GM21526 (cell line): ENCODE results near the gene UQCC3.
A peak's percentile ranks its signal among the peaks of the same experiment; 100 is the strongest.
"Not testable (repeated sequence)": the region's sequence is repeated elsewhere in the genome, so short reads cannot be mapped to it uniquely, and the experiment has no call there.

Experiments used
- ATAC-seq: cut with Tn5 transposase; IDR thresholded peaks from one replicate; pipeline ENCODE4 v1.9.1; 2021; ENCODE audit warnings: moderate library complexity; ENCODE audit not compliant: unreplicated experiment, low FRiP score

The UQCC3 gene, protein sequence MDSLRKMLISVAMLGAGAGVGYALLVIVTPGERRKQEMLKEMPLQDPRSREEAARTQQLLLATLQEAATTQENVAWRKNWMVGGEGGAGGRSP

DNA sequence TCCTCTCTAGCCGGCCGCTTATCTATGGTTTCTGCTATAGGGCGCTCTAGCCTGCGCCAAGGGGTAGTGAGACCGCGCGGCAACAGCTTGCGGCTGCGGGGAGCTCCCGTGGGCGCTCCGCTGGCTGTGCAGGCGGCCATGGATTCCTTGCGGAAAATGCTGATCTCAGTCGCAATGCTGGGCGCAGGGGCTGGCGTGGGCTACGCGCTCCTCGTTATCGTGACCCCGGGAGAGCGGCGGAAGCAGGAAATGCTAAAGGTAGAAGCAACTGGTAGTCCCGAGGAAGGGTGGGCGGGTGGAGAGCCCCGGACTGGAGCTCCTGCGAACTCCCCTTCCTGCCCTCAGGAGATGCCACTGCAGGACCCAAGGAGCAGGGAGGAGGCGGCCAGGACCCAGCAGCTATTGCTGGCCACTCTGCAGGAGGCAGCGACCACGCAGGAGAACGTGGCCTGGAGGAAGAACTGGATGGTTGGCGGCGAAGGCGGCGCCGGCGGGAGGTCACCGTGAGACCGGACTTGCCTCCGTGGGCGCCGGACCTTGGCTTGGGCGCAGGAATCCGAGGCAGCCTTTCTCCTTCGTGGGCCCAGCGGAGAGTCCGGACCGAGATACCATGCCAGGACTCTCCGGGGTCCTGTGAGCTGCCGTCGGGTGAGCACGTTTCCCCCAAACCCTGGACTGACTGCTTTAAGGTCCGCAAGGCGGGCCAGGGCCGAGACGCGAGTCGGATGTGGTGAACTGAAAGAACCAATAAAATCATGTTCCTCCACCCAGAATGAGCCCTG, at the start of gene UQCC3, which contains the start of gene LBHD1:
TSS of gene UQCC3 (plus strand) at position 66 of the 782 bp plus-strand sequence. CDS start at position 139, 73 bp downstream.
TSS of gene LBHD1 (minus strand) at position 660 of the 782 bp plus-strand sequence. CDS start 2,236 bp downstream, outside the sequence.
- ATAC-seq, result no peak

DNA sequence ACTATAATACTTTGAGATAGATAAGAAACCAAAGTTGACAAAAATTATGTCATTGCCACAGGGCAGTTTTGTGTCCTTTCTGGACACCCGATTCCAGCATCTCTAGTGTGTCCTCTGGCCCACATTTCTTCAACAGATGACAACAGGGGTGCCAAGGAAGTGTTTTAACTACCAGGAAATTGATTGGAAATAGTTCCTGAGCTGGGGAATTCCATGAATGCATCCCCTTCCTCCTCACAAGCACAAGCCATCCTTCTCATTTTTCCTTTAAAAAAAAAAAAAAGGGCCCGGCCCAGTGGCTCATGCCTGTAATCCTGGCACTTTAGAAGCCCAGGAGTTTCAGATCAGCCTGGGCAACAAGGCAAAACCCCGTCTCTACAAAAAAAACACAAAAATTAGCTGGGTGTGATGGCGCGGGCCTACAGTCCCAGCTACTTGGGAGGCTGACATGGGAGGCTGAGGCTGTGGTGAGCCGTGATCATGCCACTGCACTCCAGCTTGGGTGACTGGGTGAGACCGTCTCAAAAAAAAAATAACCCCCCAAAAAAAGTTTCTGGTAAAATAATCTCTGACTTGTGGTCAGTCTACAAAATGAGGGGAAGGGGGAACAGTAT, 48.9 kb upstream of the UQCC3 start:
- no peak for ATAC-seq

DNA sequence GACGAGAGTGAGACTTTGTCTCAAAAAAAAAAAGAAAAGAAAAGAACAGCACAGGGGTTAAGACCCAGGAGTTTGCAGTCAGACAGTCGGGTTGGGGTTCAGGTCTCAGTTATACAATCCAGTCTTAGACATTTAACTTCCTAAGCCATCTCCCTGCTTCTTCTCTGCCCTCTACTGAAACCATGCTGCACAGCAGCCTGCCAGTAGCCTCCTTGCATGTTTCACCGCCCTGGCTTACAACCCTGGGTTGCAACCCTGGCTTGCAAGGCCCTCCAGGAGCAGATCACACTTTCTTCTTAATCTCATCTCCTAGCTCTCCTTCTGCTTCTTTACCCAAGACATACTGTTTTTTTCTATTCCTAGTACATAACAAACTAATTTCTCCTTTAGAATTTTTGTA, 43.8 kb upstream of the UQCC3 start:
- no peak for ATAC-seq

DNA sequence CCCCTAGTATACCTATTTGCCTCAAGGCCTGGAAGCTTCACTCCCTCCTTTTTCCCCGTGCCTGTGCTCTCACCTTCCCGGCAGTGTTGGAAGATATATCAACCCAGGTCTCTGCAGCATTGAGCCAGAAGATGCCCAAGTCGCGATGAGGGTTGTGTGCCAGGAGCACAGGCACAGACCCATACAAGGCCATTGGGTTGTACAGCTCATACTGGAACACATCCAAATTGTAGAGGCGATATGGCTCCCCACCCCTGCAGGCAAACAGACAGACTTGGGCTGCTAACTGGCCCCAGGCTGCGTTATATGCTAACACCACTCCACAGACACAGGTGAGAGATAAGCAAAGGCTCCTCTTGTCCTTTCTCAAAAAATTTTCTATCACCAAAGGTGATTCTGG, 39.0 kb upstream of the UQCC3 start:
- no peak for ATAC-seq

DNA sequence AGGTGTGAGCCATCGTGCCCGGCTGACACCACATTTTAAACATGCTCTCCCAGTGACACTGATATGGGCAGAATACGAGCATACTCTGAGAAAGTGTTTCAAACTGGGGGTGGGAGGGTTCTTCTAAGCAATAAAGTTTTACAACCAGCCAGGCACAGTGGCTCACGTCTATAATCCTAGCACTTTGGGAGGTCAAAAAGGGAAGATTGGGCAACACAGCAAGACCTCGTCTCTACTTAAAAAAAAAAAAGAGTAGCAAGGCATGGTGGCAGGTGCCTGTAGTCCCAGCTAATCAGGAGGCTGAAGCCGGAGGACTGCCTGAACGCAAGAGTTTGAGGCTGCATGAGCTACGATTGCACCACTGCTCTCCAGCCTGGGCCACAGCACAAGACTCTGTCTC, 27.3 kb upstream of the UQCC3 start:
- no peak for ATAC-seq

DNA sequence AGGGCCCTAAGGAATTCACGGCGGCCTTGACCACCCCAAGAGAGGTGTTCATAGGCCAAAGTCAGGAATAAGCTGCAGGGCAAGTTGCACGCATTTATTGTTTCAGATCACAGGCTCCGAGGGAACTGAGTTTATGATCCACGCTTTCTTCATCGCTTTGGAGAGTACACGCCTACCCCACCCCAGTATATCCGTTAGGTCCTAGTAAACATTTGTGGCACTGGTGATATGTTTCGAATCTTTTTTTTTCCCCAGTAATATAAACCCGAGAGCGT, 25.9 kb upstream of the UQCC3 start:
- peak; percentile 0 for ATAC-seq

DNA sequence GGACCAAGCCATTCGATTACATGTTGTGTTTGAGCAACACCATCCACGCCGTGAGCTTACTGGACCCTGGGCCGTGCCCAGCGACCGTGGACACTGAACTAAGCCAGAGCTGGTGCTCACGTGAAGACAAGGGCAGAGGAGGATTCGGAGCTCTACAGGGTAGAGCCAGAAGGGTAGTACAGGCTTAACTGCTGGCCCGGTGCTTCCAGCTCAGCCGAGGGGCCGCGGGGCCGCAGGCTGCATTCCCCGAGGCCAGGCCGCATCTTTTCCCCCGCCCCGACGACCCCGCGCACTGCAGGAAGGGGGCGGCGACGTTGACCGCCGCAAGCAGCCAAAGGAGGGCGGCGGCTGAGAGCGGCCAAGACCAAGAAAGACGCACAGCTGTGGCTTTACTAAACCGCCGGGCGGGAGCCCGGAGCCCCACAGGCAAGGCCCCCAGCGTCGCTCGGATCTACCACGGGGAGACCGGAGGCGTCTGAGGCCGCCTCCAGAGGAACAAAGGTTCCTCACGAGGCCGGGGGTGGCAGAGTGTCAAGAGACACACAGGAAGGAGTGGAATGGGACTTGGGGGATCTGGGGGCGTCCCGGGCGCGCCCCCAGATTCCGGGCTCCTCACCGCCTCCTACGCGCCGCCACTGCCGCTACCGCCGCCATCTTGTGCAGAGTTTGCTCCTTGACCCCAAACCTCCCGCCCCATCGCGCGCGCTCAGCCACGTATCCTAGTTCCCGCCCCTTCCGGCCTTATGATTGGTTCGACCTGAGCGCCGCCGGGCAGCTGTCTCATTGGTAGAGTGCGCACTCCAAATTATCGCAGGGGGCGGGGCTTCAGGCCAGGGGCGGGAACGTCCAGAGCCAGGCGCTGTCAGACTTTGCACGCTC, 25.3 kb upstream of the UQCC3 start, which contains the start of gene GANAB:
TSS of gene GANAB (minus strand) at position 668 of the 879 bp plus-strand sequence. CDS start at position 654, 14 bp downstream.
- peak; percentile 85 for ATAC-seq

DNA sequence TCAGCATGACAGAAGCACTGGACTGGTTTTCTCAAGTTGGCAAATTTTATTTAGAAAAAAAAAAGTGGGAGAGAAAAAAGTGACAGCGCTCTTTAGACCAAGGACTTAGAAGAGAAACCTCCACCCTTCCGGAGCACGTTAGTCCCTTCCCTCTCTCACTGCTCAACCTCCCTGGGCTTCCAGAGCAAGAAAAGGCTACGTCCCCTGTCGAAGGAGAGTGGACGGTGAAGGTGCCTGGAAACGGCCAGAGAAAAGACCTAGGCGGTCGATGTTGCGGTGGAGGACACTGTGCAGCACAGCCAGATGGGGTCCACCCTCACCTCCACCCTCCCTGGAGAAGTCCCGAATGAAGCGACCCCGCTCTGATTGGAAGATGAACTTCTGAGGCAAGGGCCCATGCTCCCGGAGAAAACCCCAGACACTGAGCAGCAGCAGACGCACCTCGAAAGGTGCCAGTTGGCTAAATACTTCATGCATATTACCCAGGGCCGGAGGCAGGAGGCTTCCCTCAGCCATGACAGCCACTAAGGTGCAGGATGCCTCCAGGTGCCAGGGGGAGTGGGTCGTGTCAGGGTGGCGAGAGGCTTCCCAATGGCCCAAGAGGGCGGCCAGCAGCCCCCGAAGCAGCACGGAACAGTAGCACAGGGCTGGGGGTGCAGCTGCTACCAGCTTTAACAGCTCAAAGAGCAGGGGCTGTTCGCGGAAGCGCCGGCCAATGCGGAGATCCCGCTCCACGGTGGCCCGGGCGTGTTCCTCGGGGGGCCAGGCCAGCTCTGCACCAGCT, 24.5 kb upstream of the UQCC3 start:
- ATAC-seq, result no peak

DNA sequence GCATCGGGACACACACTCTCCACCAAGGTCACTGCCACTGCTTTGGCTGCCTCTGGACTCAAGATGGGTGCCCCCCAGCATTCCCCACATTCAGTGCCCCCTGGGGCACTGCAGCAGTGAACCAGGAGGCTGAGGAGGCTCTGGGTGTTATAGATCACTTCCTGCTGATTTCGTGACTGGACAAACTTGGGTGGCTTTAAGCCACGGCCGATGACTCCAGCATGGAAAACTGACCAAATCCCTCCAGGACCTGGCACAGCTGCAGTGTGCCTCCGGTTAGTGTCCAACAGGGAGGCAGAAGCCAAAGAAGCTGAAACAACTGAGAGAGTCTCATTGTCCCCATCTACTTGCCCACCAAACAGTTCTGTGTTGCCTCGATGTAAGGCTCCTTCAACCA, 23.9 kb upstream of the UQCC3 start:
- no peak for ATAC-seq

DNA sequence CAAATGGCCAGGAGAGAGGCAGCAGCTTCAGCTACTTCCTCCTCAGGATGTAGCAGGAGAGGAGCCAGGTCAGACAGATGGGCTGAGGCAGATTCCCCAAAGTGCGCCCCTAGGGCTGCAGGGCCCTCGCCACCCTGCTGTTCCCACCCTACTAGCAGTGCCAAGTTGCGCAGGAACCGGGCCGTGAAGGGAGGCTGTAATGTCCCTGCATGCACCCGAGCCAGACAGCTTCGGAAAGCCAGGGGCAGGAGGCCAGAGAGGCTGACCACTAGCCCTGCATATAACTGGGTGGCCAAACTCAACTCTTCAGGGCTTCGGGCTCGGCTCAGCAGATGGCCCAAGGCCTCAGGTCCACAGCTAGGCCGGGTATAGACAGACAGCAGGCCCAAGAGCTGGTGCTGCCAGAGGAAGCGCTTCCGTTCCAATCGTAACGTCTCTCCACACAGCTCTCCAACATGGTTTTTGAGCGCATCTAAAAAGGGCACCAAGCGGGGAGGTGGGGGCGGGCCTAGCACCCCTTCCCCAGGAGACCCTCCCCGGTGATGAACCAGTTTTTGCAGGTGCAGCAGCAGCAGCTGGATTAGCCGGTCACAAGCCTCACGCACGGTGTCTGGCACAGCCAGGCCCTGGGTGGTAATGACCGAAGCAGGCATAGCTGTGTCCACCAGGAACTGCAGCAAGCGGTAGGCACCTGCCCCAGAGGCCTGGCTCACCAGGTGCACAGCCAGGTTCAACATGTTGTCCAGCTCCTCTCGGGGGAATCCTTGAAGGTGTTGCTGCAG, 23.1 kb upstream of the UQCC3 start:
- no peak for ATAC-seq

DNA sequence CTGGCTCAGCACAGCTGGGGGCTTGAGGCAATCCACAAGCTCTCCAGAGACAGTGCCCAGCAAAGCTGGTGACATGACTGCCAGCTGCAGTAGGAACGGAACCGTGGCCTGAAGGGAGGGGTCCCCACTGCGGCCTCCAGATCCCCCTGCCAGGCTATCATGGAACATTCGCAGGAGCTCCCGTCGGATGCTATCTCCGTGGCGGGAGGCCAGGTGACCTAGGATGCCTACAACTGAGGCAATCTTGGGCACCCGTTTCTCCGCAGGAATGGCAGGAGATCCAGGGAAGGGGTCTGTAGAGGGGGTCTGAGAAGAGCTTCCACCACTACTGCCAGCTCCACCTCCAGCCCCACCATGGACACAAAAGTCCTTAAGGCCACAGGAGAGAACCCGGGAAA, 22.5 kb upstream of the UQCC3 start:
- ATAC-seq, result no peak

DNA sequence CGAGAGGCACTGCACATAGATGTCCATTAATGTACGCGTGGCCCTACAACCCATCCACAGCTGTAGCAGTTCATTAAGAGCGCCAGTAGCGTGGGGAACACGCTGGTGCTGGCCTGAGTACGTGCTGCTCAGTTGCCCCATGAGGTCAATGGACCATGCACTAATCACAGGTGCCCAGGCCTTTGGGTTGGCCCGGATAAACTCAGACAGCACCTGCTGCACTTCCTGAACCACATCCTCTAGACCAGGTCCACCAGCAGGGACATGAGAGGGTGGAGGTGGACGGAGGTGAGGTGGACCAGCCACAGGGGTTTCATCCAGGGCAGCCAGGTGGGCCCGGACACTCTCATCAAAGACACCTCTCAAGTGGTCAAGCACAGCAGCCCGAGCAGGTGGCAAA, 22.0 kb upstream of the UQCC3 start:
- ATAC-seq, result no peak

DNA sequence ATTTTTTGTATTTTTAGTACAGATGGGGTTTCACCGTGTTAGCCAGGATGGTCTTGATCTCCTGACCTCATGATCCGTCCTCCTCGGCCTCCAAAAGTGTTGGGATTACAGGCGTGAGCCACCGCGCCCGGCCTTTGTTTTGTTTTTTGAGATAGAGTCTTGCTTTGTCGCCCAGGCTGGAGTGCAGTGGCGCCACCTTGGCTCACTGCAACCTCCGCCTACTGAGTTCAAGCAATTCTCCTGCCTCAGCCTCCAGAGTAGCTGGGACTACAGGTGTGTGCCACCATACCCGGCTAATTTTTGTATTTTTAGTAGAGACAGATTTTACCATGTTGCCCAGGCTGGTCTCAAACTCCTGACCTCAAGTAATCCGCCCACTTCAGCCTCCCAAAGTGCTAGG, 21.2 kb upstream of the UQCC3 start:
- ATAC-seq, result not testable (repeated sequence)

DNA sequence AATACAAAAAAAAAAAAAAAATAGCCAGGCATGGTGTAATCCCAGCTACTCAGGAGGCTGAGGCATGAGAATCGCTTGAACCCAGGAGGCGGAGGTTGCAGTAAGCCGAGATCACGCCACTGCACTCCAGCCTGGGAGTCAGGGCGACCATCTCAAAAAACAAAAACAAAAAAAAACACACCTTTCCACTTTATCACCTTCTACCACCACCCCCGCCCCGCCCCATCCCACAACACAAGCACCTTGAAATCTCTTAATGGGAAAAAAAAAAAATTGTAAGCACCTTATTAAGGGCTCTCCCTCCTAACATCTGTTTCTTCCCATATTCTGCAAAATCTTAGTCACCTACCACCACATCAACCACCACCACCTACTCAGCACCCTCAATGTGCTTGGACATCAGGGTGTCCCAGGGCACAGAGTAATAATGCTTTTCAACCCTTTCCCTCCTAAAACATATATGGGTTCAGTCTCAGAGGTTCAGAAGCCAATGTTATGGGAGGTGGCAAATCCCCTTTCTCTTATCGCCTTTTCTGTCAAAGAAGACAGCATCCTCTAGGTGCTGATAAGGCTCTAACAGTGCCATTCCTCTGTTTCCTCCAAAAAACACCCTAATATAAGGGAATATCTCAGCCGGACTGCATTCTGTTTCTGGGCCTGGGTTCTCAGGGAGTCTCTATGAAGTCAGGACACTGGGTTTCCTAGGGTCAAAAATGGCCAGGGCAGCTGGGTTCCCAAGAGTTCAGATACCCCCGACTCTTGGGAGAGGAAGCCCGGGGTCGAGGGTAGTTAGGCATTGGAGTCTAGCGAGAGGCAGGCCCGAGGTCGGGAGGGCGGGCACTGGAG, 19.1 kb upstream of the UQCC3 start:
- ATAC-seq, result peak; percentile 17

DNA sequence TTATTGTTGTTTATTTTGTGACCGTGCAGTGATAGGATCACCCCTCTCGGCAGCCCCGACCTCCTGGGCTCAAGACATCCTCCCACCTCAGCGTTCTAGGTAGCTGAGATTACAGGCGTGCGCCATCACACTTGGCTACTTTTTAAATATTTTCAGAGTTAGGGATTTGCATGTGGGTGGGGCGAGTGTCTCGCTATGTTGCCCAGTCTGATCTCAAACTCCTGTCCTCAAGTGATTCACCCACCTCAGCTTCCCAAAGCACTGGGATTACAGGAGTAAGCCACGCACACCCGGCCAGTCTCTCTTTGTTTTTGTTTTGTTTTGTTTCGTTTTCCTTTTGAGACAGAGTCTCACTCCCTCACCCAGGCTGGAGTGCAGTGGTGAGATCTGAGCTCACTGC, 17.2 kb upstream of the UQCC3 start:
- no peak for ATAC-seq

DNA sequence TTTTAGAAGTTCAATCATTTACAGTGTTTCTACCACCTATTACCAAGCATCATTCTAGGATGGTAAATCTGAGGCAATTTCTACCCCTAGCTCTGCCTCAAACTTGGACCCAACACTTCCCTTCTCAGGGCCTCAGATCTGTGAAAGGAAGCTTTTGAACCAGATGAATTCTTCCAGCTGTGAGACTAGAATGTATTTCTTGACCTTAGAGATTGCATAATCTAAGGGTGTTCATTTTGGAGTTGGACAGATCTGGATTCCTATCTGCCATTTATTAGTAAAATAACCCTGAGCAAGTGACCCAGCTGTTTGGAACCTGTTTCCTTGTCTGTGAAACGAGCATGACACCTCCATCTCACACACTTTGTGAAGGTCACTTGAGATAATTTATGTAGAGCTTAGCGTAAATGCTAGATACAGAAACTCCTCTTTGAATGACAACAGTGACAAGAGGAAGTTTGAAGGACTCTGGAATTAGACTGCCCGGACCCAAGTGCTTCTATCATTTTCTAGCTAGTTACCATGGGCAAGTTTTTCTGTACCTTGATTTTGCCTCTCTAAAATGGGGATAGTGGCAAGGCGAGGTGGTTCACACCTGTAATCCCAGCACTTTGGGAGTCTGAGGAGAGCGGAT, 14.6 kb upstream of the UQCC3 start:
- ATAC-seq, result no peak

DNA sequence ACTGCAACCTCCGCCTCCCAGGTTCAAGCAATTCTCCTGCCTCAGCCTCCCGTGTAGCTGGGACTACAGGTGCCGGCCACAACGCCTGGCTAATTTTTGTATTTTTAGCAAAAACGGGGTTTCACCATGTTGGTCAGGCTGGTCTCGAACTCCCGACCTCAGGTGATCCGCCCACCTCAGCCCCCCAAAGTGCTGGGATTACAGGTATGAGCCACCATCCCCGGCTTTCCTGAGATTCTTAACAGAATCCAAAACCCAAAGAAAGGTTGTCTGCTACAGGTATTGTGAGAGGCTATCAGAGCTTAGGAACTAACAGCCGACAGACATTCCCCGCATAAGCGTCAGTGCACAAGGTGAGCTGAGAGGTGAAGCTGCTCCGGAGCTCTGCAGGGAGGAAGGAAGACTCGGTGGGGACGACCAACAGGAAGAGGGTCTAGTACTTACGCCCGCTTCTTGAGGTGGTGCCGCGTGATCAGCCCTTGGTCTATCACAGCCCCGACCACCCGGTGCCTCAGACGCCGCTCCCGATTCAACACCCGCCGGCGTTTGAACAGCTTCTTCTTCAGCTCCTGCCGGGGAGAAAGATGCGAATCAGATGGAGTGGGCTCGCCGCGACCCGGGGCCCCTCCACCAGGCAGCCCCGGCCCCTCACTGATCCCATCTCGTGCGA, 6.9 kb upstream of the UQCC3 start:
- peak; percentile 27 for ATAC-seq
